Chondrocyte (in vitro differentiated cells): Measurements from ENCODE around the gene MYL10. TPM values are rescaled to one million over a fixed set of nuclear protein-coding genes. Genes with fewer than 3 reads are reported as not detected.

Experiments used
- DNase-seq: peaks from one replicate; pipeline ENCODE4 v3.0.0; 2021; ENCODE audit warnings: mixed read lengths, low spot score
- H3K27ac Mint-ChIP-seq: one replicate; pipeline ENCODE4 v1.8.0; 2021; ENCODE audit warnings: mild to moderate bottlenecking, moderate library complexity, mixed read lengths; ENCODE audit not compliant: unreplicated experiment
- H3K27me3 Mint-ChIP-seq: 2 replicates; pipeline ENCODE4 v1.8.0; 2021; ENCODE audit warnings: low read depth, mixed read lengths
- H3K36me3 Mint-ChIP-seq: 2 replicates; pipeline ENCODE4 v1.8.0; 2021; ENCODE audit warnings: low read depth, mixed read lengths
- H3K4me1 Mint-ChIP-seq: 2 replicates; pipeline ENCODE4 v1.8.0; 2021; ENCODE audit warnings: low read depth, mild to moderate bottlenecking, mixed read lengths
- H3K4me3 Mint-ChIP-seq: one replicate; pipeline ENCODE4 v1.8.0; 2021; ENCODE audit warnings: mild to moderate bottlenecking, moderate library complexity, mixed read lengths; ENCODE audit not compliant: unreplicated experiment
- H3K9me3 Mint-ChIP-seq: 2 replicates; pipeline ENCODE4 v1.8.0; 2021; ENCODE audit warnings: low read depth, mixed read lengths
- total RNA-seq: library from RNA; stranded (reverse); gene quantifications from 3 replicates; pipeline ENCODE4 v1.2.1, GENCODE V29; 2021
- TF ChIP-seq, protein P1 (sequence below): fragments of 200-600 bp; sonication (generic); IDR thresholded peaks from 2 replicates; pipeline ENCODE4 v1.5.0; 2021; ENCODE audit warnings: antibody characterized with exemption, mild to moderate bottlenecking, moderate library complexity

Gene MYL10
- total RNA-seq, 1 donor from 2014 or later: 3.4 TPM

DNA sequence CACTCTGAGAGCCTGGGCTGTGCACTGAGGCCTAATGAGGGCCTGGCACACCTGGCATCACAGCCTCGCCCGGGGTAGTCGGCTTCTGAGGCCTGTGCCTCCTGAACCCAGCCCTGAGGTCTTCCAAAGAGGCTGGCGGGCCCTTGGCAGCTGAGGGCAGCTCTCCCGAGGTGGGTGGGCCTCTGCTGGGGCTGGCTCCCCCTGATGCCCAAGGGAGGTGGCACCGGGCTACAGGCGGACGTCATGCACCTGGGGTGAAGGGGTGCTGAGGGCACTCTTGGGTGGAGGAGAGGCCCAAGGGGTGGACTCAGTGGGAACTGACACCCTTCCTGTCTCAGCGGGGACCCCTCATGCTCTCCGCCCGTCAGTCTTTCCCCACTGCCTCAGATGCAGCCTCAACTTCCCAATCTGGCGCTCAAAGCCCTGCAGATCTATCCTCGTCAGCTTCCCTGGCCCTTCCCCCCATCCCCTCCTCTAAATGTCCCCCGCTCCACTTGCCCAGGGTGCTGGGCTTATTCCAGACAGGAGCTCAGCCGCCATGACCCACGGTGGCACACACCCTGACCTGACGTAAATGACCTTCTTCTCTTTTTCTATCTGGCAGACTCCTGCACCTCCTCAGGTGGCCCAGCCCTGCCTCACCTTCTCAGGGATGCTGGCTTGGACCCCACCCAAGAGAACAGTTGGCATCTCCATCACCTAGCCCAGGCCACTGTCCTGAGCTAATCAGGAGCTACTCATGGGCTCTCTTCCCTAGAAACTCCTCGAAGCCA, 38.2 kb downstream of the MYL10 start:
- DNase-seq: no peak

DNA sequence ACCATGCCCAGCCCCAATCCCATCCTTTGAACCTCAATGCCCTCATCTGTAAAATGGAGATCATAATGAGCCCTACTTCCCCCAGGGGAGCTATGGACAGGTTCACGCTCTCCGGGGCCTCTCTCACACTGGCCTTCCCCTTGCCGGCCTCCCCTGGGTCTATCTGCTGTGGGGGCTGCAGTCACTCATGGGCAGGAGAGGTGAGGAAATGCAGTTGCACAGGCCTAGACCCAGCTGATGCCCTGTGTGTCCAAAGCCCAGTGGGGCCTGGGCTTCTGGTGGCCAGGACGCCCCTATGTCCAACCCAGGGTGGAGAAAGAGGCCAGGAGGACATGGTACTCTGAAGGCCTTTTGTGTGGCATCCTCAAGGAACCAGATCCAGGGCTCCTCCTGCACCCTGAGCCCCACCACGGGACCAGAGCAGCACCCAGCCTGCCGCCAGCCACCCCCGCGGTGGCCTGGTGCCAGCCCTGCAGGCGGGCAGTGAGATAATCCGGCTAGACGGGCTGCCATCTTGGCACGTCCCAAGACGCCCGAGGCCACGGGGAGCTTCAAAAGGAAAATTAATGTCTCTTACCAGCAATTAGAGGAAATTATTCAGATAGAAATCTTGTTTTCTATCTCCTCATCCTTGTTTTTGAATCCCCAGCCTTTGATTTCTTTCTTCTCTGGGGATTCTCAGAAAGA, 39.0 kb downstream of the MYL10 start:
- TF ChIP-seq, protein P1, sequence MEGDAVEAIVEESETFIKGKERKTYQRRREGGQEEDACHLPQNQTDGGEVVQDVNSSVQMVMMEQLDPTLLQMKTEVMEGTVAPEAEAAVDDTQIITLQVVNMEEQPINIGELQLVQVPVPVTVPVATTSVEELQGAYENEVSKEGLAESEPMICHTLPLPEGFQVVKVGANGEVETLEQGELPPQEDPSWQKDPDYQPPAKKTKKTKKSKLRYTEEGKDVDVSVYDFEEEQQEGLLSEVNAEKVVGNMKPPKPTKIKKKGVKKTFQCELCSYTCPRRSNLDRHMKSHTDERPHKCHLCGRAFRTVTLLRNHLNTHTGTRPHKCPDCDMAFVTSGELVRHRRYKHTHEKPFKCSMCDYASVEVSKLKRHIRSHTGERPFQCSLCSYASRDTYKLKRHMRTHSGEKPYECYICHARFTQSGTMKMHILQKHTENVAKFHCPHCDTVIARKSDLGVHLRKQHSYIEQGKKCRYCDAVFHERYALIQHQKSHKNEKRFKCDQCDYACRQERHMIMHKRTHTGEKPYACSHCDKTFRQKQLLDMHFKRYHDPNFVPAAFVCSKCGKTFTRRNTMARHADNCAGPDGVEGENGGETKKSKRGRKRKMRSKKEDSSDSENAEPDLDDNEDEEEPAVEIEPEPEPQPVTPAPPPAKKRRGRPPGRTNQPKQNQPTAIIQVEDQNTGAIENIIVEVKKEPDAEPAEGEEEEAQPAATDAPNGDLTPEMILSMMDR: no peak
- peaks cover 2% of the 10 kb centered on the region for H3K27me3 Mint-ChIP-seq
- no peak overlapping the region for H3K27ac Mint-ChIP-seq
- H3K4me1 Mint-ChIP-seq: no peaks in the 10 kb centered on the region
- H3K4me3 Mint-ChIP-seq: no peak overlapping the region
- H3K36me3 Mint-ChIP-seq: peaks cover 2% of the 10 kb centered on the region
- DNase-seq: no peak
- H3K9me3 Mint-ChIP-seq: peaks cover 3% of the 10 kb centered on the region

More for the DNA sequence above, 38.2 kb downstream of the MYL10 start:
- peaks cover 2% of the 10 kb centered on the region for H3K36me3 Mint-ChIP-seq
- H3K9me3 Mint-ChIP-seq: peaks cover 3% of the 10 kb centered on the region
- TF ChIP-seq, protein P1: no peak
- H3K27me3 Mint-ChIP-seq: peaks cover 5% of the 10 kb centered on the region
- H3K4me3 Mint-ChIP-seq: no peak overlapping the region
- no peak overlapping the region for H3K27ac Mint-ChIP-seq
- no peaks in the 10 kb centered on the region for H3K4me1 Mint-ChIP-seq

DNA sequence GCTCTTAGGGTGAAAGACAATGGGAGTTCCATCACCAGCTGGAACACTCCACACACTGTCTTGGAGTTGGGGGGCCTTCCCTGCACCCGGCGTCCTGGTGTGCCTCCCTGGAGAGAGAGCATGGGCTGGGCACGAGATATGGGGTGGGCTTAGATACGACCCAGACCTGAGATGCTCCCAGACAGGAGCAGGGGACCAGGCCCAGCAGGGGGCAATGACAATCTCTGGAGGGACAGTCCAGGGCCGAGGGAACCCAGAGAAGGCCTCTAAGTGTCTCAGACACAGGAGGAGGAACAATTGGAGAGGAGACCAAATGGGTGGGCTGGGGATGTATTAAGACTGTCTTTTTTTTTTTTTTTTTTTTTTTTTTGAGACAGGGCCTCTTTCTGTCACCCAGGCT, 40.0 kb downstream of the MYL10 start:
- Mint-ChIP-seq H3K36me3 (peaks cover 2% of the 10 kb centered on the region), H3K27ac (no peak overlapping the region), H3K9me3 (peaks cover 3% of the 10 kb centered on the region), H3K4me1 (peaks cover 3% of the 10 kb centered on the region), H3K27me3 (no peaks in the 10 kb centered on the region), H3K4me3 (no peak overlapping the region)
- no peak for DNase-seq
- TF ChIP-seq, protein P1: no peak

DNA sequence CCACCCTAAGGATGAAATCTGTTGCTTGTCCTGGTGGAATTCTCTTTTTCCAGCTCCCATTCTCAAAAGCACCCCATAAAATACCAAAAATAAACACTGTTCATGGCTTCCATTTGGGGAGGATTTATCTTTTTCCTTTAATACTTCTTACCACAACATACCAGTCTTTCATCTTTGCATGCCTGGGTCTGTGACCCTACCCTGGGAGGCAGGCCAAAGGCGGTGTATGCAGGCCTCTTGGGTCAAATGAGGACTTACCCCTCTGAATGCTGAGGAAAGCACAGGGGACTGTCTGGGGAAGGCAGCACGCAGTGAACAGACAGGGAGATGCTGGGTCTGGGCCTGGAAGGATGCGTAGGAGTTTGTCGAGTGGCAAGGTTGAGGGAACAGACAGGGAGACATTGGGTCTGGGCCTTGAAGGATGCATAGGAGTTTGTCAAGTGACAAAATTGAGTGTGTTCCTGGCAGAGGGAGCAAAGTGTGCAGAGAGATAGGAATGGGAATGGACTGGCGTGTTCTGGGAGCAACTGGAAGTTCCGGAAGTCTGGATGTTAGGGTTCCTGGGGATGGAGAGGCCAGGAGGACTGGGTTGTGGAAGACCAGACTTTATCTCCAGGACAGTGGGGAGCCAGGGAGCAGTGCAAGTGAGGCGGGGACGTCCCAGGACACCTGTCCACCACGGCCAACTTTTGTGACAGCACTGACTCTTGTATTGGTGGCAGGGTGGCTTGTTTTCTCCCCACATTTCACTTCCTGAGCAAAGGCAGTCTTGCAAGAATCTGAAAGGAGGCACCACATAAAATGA, 40.8 kb downstream of the MYL10 start:
- TF ChIP-seq, protein P1: no peak
- no peaks in the 10 kb centered on the region for H3K27me3 Mint-ChIP-seq
- no peak overlapping the region for H3K4me3 Mint-ChIP-seq
- H3K27ac Mint-ChIP-seq: no peak overlapping the region
- peaks cover 8% of the 10 kb centered on the region for H3K9me3 Mint-ChIP-seq
- DNase-seq: no peak
- H3K4me1 Mint-ChIP-seq: peaks cover 3% of the 10 kb centered on the region
- peaks cover 4% of the 10 kb centered on the region for H3K36me3 Mint-ChIP-seq
